CD4-positive, alpha-beta T cell treated with Interleukin-4 for 4 hours (primary cell): ENCODE data around the gene ME1.
"Not testable (repeated sequence)": the region's sequence is repeated elsewhere in the genome, so short reads cannot be mapped to it uniquely, and the experiment has no call there.

Experiments used
- DNase-seq: peaks from one replicate; pipeline ENCODE4 v3.0.0-alpha.2; 2020

ME1 gene

DNA sequence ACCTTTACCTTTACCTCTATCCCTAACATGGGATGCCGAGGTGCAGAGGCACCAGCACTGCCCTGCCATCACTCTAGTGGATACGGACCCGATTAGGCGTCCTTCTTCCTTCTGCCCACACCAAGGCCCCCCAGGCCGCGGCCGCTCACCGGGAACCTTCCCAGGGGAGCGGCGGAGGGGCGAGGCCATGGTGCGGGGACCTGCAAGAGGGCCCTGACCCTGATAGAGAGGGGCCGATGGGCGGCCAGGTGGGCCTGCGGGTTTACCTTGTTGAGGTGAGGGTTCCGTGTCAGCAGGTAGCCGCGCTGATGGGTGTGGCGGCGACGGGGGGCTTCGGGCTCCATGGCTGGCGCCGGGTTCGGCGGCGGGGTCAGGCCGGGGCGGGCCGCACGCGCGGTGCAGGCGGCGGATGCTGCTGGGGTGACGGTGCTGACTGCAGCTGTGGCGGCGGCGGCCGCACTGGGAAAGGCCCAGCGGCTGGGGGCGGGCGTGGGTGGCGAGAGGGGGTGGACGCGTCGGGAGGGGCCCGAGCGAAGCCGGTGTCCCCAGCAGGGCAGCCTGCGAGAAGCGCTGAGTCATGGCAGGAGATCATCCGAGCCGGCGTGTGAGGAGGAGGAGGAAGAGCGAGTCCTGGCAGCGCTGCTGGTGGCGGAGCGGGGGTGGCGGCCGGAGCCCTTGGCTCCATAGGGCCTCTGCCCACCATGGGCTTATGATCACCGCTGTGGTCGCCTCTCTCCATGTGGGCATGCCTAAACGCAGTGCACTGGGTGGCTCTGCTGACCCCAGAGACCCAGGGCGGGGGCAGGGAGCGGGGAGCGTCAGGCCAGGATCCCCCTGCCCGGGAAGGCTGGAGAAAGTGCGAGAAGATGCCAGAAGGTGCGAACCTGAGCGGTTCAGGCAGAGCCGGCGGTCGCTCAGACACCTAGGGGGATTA lies at the start of gene ME1:
Gene ME1 (minus strand): TSS at position 441 of the 934 bp plus-strand sequence. CDS start 97 bp downstream, at position 344.
- peak; percentile 20 for DNase-seq

DNA sequence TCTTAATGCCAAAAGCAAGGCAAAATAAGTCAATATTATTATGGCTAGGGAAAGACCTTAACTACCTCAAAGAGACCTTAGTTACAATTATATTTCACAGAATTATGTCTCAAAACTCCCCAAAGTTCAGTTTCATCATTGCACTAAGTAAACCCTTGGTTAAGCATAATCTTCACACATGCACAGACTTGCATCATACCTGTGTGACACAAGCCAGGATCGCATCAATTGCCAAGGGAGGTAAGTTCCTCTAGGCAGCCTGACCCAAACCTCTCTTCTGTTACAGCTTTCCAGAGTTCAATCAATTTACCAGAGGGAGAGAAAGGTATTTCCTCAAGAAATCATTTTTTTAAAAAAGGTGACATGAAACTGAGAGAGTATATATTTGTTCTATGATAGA lies 49.6 kb upstream of the ME1 start:
- DNase-seq = no peak

DNA sequence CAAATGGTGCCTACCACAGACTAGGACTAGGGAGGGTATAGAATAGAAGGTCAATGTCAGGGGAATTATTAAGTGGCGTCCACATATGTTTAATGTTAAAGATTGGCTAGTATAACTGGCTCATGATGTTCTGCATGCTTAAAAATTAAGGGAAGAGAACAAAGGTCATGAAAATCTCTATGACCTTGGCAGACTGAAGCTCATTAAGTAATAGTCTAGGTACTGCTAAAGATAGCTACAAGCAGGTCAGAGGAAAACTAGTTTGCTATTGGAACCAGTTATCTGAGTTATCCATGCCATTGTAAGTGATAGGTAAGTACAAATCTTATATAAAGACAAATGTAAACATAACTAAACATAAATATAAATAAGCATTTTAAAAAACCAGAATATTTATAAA lies 48.5 kb upstream of the ME1 start:
- no peak for DNase-seq

DNA sequence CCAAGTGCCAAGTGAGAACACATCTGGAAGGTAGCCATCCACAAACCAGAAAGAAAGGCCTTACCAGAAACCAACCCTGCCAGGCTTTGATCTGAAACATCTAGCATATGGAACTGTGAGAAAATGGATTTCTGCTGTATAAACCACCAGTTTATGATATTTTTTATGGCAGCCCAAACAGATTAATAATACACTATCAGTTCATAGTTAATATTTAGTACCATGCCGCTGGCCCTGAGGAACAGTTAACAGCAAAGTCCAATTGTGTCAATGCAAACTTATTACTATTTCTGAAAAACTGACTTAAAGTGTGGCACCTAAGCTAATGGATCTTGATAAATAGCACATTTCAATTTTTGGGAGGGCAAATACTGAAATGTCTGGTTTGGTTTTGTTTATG lies 46.1 kb upstream of the ME1 start:
- DNase-seq = no peak

DNA sequence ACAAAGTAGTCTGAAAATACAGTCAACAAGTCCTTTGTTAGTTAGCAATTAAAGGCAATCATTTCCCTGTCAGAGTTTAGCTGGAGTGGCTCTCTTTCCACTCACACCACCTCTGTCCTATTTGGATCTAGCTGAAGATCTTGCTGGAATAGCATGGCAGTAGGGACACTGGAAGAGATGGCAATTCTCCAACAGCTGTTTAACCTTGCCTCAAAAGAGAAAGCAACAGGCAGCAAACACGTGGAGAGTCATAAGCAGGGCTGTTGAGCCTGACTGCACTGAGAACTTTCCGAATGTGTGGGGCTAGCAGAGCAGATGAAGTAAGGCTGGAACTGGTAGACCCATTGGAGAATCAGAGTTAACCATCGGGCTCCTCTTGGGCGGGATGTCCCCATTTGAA lies 43.5 kb upstream of the ME1 start:
- DNase-seq = no peak

DNA sequence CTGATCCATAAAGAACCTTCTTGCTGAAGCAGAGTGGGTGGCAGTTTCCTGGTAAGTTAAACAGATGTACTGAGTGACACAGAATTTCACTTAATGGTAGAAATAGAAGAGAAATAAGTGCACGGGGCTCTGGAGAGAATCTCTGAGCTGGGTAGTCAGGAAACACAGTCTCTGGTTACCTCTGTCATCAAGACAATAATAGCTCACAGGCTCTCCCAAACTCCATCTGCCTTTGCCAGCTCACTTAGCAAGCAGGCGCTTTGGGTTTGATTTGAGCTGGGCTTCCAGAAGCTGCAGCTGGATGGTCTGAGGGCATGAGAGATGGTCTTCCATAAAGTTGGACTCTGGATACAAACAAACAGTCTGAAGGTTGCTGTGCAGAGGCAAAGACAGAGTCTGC lies 41.9 kb upstream of the ME1 start:
- no peak for DNase-seq

DNA sequence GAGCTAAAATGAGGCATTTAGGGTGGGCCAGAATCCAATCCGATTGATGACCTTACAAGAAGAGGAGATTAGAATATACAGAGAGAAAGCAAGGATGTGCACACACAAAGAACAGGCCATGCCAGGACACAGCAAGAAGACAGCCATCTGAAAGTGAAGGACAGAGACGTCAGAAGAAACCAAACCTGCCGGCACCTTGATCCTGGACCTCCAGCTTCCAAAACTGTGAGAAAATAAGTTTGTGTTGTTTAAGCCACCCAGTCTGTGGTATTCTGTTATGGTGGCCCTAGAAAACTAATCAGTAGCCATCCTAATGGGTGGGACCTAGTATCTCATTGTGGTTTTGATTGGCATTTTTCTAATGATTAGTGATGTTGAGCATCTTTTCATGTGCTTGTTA lies 39.7 kb upstream of the ME1 start:
- DNase-seq = no peak

DNA sequence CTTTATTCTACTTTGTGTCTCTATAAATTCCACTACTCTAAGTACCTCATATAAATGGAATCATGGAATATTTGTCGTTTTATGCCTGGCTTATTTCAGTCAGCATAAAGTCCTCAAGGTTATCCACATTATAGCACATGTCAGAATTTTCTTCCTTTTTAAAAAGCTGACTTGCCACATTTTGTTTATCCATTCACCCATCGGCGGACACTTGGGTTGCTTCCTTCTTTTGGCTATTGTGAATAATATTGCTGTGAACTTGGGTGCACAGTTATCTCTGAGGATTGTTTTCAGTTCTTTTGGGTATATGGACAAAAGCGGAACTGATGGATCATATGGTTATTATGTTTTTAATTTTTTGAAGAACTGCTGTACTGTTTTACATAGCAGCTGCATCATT lies 39.1 kb upstream of the ME1 start:
- no peak for DNase-seq

DNA sequence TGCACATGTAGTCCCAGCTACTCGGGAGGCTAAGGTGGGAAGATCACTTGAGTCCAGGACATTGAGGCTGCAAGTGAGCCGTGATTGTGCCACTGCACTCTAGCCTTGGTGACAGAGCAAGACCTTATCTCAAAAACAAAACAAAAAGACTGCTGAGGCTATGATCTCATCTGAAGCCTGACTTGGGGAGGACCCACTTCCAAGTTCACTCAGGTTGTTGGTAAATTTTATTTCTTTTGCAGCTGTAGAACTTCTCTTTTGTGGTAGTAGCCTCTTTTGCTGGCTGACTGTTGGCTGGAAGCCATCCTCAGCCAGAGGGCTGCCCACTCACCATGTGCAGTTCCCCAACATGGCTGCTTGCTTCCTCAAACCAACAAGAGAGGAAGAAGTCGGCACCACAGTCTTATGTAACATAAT lies 36.8 kb upstream of the ME1 start:
- DNase-seq = peak; percentile 8

DNA sequence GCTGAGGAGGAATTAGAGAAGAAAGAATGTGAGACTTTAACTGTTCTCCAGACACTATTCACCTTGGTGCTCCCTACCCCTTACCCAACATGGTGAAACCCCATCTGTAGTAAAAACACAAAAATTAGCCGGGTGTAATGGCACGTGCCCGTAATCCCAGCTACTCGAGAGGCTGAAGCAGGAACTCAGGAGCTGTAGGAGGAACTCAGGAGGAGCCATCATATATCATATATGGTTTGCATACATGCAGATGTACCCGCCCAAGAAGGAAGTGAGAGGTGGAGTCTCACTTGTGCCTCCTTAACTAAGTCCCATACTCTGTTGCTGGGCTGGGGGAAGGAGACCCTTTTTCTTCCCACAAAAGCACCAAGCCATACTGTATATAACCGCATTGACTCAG lies 35.5 kb upstream of the ME1 start:
- no peak for DNase-seq

DNA sequence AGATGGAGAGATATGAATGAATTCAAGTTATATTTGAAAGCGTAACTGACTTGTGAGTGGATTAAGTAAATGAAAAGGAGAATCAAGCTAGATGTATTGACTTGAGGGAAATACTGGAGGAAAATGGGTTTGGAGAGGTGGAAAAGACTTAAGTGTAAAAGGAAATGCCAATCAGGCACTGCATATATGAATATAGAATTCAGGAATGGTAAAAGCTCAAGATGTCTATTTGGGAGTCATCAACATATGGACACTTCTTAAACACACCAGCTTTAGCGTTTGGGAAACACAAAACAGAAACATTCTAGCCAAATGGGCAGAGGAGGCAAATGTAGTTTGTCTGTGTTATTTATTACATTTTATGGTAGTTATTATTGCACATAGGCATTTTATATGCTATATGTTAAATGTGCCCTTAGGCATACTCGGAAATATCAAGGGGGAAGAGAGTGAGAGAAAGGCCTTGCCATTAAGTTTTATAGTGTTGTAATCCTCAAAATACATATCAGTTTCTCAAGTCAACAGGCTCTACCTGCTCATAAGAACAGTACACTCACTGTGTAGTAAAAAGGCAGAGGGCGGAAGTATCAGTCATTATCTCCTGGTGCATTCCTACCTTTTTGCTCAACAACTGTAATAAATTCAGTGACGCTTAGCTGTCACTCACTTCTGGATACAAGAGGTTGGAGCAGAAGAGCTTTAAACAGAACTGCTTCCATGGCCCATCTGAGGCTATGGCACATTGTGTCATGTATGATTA lies 33.7 kb upstream of the ME1 start:
- DNase-seq = no peak

DNA sequence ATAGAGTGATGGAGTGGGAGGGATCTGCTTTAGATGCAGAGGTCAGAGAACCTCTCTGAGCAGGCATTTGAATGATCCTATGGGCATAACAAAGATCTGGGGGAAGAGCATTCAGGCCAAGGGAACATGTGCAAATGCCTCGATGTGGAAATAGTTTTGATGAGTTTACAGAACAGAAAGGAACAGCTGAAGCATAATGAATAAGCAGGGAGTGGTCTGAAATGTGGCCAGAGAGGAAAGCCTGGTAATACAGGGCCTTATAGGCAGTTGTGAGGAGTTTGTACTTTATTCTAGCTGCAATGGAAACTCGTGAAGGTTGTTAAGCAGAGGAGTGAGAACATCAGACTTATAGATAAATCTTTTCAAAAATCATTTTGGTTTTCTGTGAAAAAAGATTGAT lies 33.0 kb upstream of the ME1 start:
- DNase-seq = no peak

DNA sequence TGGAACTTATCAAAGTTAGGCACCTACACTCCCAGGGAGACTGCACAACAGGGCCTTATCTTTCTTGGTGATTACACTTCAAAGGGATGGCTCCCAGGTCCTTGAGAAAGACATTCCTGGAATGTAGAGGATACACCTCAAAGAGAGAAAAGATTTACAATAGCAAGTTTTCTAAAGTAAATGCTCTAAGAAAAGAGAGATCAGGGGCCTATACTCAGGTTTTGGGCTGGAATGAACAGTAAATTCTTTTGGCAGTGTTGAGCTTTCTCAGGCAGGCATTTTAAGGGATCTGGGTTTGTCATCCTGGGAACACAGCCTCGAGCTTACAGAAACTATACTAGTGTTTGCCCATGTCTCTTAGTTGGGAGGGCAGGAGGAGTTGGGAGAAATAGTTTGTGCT lies 31.7 kb upstream of the ME1 start:
- DNase-seq = no peak

DNA sequence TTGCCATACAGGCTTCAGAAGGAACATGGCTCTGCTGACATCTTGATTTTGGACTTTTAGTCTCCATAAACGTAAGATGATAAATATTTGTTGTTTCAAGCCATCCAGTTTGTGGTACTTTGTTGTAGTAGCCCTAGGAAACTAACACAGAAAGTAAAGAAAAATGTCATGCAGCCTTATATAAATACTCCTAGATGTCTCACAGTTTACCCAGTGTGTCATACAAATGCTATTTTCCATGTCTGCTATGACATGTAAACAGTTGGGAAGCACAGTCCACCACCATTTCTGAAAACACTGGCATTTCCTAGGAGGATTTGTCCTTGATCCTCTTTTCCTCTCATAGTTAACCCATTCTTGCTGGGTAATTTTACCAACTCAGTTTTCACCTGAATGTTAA lies 30.6 kb upstream of the ME1 start:
- no peak for DNase-seq

DNA sequence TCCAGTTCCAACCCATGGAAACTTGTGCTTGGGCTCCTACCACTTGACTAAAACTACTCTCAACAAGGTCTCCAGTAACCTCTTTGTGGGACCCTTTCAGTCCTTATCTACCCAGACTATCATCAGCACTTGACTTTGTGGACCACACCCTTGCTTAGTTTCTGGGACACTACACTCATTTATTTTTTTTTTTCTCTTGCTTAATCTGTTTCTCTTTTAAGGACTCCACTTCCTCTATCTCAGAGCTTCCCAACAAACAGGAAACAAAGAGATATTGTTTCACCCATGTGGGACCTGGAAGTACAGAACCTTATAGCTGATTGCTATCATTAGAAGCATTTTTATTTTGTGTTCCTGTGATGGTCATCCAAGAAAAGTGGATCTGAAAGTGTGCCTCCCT lies 28.8 kb upstream of the ME1 start:
- DNase-seq = no peak

DNA sequence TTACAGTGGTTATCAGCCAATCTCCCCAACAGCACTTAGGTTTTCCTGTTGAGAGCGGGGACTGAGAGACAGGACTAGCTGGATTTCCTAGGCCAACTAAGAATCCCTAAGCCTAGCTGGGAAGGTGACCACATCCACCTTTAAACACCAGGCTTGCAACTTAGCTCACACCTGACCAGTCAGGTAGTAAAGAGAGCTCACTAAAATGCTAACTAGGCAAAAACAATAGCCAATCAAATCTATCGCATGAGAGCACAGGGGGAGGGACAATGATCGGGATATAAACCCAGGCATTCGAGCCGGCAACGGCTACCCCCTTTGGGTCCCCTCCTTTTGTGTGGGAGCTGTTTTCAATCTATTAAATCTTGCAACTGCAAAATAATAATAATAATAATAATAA lies 19.2 kb upstream of the ME1 start:
- not testable (repeated sequence) for DNase-seq

DNA sequence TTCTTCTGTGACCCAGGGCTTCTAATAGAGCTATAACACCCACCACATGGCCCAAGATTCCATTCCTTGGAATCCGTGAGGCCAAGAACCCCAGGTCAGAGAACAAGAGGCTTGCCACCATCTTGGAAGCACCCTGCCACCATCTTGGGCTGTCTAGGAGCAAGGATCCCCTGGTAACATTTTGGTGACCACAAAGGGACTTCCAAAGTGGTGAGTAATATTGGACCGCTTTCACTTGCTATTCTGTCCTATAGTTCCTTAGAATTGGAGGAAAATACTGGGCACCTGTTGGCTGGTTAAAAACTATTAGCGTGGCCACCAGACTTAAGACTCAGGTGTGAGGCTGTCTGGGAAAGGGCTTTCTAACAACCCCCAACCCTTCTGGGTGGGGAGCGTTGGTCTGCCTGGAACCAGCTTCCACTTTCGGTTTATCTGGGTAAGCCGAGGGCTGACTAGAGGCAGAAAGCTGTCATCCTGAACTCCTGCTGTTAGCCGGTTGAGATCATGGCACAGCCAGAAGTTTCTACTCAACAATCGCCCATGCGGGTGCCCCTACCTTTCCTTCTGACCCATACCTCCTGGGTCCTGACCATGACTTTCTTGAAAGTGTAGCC lies 13.3 kb upstream of the ME1 start:
- not testable (repeated sequence) for DNase-seq

DNA sequence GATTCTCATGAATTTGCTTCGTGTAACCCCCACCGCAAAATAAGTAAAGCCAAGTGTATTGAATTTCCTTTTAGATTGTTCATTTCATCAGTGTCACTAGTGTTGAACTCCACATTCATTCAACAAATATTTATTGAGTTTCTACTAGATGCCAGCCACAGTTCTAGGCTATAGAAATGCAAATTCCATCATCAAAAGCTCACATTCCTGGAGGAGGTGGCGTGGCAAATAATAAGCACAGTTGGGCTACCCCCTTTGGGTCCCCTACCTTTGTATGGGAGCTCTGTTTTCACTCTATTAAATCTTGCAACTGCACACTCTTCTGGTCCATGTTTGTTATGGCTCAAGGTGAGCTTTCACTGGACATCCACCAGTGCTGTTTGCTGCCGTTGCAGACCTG lies 12.7 kb upstream of the ME1 start:
- DNase-seq = no peak

DNA sequence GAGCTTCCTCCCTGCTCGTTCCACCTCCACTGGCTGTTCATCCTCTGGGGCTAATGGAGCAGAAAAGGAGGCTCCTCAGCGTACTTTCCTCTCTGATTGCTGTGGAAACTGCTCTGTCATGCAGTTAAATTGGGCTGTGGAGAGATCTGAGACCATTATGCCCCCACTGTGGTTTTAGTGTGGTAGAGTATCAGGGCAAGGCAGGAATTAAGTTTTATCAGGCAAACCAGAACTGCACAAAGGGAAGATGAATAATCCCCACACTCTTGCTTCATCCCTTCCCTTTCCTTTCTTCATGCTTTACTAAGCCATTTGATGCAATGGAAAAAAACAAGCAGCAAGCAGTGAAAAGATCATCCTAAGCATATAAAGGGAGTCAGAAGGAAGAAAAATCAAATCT lies 11.9 kb upstream of the ME1 start:
- DNase-seq = no peak

DNA sequence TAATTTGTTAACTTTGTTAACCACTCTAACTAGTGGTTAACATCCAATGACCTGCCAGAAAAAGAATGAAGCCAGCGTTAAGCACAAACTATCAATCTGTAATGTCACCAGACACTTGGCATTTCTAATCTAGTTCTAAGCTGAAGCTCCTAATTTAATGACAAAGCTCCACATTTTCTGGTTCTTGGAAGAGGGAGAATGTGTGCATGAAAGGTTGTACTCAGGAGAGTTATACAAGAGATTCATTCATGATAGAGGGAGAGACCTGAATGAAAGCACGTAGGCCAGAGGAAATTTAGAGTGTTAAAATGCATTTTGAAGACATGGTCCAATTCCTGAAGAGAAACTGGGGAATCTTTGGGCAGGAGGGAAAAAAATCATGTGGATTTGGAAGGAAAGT lies 8.3 kb upstream of the ME1 start:
- no peak for DNase-seq

DNA sequence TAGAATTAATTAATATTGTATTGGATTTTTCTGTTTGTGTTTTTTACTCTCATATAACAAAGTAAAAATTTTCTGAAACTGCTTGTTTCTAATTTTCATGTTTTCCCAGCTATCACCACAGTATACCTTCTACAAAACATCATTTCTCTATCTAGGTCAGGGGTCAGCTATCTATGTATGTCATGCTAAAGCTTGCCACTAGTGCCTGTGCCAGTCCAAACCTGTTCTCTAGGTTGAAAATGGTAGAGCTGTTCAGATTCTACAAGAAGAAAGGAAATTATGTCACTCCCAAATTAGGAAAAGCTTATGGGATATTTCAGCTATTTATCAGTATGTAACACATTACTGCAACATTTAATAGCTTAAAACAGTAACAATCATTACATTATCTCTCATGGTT lies 5.8 kb upstream of the ME1 start:
- no peak for DNase-seq

DNA sequence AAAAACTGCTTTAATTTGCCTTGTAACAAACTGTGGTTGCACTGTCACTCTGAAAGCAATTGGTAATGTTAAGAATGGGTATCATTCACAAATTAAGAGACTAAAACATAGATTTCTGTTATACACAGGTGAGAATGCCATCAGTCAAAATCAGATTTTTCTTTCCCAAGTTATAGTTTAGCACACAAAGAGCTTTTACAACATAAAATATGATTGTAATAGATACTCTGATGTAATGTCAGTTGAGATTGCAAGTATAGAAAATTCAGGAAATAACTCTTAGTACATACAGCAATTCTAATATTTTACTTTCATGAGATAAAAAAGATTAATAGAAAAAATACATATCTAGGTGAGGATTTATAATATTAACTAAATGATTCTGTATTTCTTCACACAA lies 2.3 kb upstream of the ME1 start:
- DNase-seq = no peak

DNA sequence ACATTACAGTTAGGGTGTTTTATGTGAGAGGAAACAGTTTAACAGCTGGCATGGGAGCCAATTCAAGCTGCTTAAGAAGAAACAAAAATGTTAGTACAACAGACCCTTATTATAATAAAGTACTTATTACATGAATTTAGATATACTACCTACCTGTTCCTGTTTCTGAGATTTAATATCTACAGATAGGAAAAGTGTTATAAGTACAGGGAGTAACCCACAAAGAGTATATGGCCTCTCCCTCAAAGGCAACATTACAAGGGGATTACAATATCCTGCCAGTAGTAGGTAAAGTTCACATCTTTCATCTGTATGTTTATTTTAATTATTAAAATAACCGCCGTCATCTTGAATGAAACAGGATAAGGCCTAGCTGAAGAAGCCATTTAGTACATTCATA lies 1.8 kb upstream of the ME1 start:
- DNase-seq = no peak
